Measurements from ENCODE around the gene MAPK11. TPM values are rescaled to one million over a fixed set of nuclear protein-coding genes. Genes with fewer than 3 reads are reported as not detected.

Gene MAPK11
- total RNA-seq, 2 donors from 2014 or later = 11.4 to 14.1 TPM

DNA sequence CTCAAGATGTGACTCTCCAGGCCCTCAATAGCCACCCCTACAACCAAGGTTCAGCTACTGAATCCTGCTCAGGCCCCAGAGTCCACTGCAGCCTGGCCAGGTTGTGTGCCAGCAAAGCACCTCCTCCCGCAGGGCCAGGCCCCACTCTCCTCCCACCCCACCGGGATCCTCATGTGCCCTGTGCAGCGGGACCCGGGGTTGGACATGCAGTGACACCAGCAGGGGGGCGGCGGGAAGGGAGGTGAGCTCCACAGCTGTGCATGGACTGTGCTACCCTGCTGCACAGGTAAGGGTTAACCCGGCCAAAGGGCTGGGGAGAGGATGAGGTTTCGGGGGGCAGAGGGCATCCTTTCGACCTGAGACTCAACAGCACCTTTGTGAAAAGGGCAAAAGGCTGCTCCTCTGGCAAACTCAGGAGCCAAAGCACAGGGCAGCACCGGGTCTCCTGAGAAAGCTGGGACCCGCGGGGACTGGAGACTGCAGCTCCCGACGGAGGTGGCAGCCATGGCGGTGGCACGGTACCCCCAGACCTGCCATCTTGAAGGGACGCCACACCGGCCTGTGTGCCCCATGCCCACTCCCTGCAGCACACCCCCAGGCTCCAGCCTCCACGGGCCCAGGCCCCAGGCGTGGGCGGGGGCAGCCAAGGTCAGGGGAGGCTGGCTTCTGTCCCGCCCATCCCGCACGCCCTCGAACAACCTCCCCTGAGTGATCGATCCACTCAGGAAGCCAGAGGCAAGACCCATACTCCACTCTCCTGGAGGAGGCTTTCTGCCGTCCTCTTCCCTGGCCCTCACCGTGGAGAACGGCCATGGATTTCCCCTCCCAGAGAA is 26.7 kb upstream of the MAPK11 start:
- DNase-seq (ENCODE audit: low spot score) = no peak
- Histone ChIP-seq H3K4me1 (replicated peaks) (peaks cover 63% of the 10 kb centered on the region), H3K36me3 (no peaks in the 10 kb centered on the region), H3K27ac (peak overlapping the region; percentile 30 to 60), H3K9me3 (no peaks in the 10 kb centered on the region), H3K27me3 (replicated peaks; ENCODE audit: insufficient read depth) (no peaks in the 10 kb centered on the region), H3K4me3 (no peak overlapping the region)
- WGBS = 59% methylated on average over 29 of the region's 29 CpGs
- intact Hi-C loops (cut with DNase I) = no loop called here
- TF ChIP-seq, protein P1, sequence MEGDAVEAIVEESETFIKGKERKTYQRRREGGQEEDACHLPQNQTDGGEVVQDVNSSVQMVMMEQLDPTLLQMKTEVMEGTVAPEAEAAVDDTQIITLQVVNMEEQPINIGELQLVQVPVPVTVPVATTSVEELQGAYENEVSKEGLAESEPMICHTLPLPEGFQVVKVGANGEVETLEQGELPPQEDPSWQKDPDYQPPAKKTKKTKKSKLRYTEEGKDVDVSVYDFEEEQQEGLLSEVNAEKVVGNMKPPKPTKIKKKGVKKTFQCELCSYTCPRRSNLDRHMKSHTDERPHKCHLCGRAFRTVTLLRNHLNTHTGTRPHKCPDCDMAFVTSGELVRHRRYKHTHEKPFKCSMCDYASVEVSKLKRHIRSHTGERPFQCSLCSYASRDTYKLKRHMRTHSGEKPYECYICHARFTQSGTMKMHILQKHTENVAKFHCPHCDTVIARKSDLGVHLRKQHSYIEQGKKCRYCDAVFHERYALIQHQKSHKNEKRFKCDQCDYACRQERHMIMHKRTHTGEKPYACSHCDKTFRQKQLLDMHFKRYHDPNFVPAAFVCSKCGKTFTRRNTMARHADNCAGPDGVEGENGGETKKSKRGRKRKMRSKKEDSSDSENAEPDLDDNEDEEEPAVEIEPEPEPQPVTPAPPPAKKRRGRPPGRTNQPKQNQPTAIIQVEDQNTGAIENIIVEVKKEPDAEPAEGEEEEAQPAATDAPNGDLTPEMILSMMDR (IDR thresholded peaks at IDR 0.05) = no peak
- TF ChIP-seq POLR2A (IDR thresholded peaks at IDR 0.05) (no peak), POLR2AphosphoS5 (IDR thresholded peaks at IDR 0.05) (no peak)

DNA sequence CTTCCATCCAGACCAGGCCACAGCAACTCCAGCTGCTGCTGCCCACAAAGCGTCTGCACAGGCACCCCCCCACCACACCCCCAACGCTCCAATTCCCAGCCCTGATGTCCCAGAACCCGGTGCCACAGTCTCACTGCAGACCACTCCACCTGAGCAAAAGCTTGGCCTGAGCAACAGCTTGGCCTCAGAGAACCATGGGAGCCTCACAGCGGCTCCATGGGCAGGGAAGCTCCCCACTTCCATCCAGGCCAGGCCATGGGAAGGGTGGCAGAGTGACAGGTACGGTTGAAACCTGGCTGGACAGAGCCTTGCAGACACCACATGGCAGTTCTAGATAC is 24.1 kb upstream of the MAPK11 start:
- 30% methylated on average over 5 of the region's 5 CpGs for WGBS
- H3K27me3 ChIP-seq (replicated peaks; ENCODE audit: insufficient read depth) = no peaks in the 10 kb centered on the region
- H3K4me3 ChIP-seq = no peak overlapping the region
- intact Hi-C loops (cut with DNase I) = no loop called here
- TF ChIP-seq, protein P1 (IDR thresholded peaks at IDR 0.05) = no peak
- TF ChIP-seq POLR2A (IDR thresholded peaks at IDR 0.05) = no peak
- TF ChIP-seq POLR2AphosphoS5 (IDR thresholded peaks at IDR 0.05) = no peak
- peaks cover 40% of the 10 kb centered on the region for H3K4me1 ChIP-seq (replicated peaks)
- peaks cover 4 to 10% of the 10 kb centered on the region in 2 donors for H3K36me3 ChIP-seq
- no peaks in the 10 kb centered on the region for H3K9me3 ChIP-seq
- peak overlapping the region; percentile 77 to 81 for H3K27ac ChIP-seq
- DNase-seq (ENCODE audit: low spot score) = no peak

DNA sequence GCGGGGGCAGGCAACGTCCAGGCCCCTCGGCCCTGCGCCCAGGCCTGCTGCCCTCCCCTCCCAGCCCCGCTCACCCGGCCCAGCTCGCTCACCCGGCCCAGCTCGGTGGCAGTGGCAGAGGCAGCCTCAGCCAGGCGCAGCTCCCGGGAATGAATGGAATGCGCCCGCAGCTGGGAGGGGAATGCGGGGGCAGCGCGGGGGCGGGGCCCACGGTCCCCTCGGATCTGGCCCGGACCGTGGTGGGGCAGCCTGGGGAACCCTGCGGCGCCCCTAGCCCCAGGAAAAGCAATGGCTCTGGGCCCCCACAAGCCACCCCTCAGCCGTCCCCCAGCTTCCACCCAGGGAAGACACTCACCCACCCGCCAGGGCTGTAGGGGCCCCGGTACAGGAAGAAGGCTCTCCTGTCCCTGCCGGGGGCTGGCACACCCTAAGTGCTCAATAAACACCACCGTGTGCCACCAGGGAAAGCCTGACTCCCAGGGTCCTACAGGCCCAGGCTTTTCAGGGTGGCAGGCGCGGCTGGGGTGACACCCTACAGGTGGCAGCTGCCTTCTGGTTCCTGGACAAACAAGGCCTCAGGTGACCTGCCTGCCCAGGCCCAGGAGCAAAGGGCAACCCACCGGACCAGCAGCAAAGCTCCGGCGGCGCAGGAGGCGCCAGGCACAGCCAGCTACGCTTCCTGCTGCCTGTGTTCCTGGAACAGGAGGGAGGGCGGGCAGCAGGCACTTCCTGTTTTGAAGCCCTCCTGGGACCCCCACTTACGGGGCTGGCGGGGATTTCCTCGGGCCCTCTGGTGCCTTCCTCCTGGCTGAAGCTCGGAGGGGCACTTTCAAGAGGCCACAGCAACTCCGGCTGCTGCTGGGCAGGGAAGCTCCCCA is 23.5 kb upstream of the MAPK11 start:
- no peaks in the 10 kb centered on the region for H3K27me3 ChIP-seq (replicated peaks; ENCODE audit: insufficient read depth)
- H3K4me3 ChIP-seq = peak overlapping the region; percentile 3 to 12
- WGBS = 17% methylated on average over 40 of the region's 42 CpGs
- peak overlapping the region; percentile 77 to 81 for H3K27ac ChIP-seq
- TF ChIP-seq POLR2AphosphoS5 (IDR thresholded peaks at IDR 0.05) (peak; percentile 18), POLR2A (IDR thresholded peaks at IDR 0.05) (no peak)
- TF ChIP-seq, protein P1 (IDR thresholded peaks at IDR 0.05) = peak in 2 of 4 experiments; percentile 14 to 23
- peaks cover 8 to 16% of the 10 kb centered on the region in 2 donors for H3K36me3 ChIP-seq
- peaks cover 40% of the 10 kb centered on the region for H3K4me1 ChIP-seq (replicated peaks)
- intact Hi-C loops (cut with DNase I) = no loop called here
- no peaks in the 10 kb centered on the region for H3K9me3 ChIP-seq
- peak; percentile 71 for DNase-seq (ENCODE audit: low spot score)

DNA sequence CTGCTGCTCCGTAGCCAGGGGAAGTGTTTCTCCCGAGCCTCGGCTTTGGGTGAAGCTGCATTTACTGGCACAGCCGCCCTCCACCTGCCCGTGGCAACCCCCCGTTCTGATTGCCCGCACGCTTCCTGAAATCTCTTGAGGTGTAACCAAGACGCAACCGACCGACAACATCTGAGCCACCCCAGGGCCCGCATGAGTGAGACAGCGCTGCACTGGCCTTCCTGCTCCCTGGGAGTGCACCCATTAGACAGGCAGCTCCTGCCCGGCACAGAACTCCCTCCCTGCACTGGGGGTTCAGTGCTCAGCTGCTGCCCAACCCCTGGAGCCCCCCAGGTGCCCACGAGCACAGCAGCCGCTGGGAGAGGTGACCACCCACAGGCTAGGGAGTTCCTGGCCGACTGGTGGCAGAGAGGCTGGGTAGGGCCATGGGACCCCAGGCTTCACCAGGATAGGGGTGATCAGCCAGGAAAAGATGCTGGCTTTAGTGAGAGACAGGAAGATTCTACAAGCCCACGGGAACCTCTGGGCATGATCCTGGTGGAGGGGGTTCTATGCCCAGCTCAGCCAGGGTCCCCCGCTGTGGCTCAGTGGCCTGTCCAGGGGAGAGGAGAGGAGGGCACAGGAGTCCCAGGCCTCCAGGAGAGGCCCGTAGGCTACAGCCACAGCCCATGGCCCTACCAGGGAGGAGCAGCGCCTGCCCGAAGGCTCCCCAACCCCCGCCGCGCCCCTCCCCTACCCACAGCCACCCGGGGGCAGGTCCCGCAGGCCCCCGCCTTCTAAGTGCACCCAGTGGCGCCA is 22.7 kb upstream of the MAPK11 start:
- Histone ChIP-seq H3K9me3 (no peaks in the 10 kb centered on the region), H3K27me3 (replicated peaks; ENCODE audit: insufficient read depth) (no peaks in the 10 kb centered on the region), H3K4me1 (replicated peaks) (peaks cover 35% of the 10 kb centered on the region), H3K36me3 (peaks cover 8 to 24% of the 10 kb centered on the region in 2 donors), H3K27ac (peak overlapping the region; percentile 77 to 81), H3K4me3 (peak overlapping the region; percentile 3 to 12)
- 39% methylated on average over 29 of the region's 29 CpGs for WGBS
- intact Hi-C loops (cut with DNase I) = no loop called here
- no peak for TF ChIP-seq POLR2A (IDR thresholded peaks at IDR 0.05)
- TF ChIP-seq, protein P1 (IDR thresholded peaks at IDR 0.05) = no peak
- no peak for TF ChIP-seq POLR2AphosphoS5 (IDR thresholded peaks at IDR 0.05)
- no peak for DNase-seq (ENCODE audit: low spot score)

Measured in prostate gland (tissue), 2 donors.